Liver (tissue), 9 donors: ENCODE data around the gene NLK. TPM values are rescaled to one million over a fixed set of nuclear protein-coding genes. Genes with fewer than 3 reads are reported as not detected.

Experiments used
- DNase-seq: peaks from one replicate; pipeline ENCODE4 v3.0.0-alpha.2; 2017; ENCODE audit warnings: low spot score
- H3K27ac ChIP-seq, 2 donors: one replicate each; pipeline ENCODE4 v1.7.0; 2013; ENCODE audit warnings: inconsistent platforms in 2 of 2, low read length in 2 of 2, control low read depth in 1 of 2, low read depth in 1 of 2, mild to moderate bottlenecking in 1 of 2
- H3K27me3 ChIP-seq, 4 donors: one replicate each; pipeline versions ENCODE4 v1.6.1 to v1.7.0; 2013; ENCODE audit warnings: low read length in 3 of 4, inconsistent platforms in 1 of 4, mild to moderate bottlenecking in 1 of 4, moderate library complexity in 1 of 4; ENCODE audit not compliant: control insufficient read depth in 4 of 4, insufficient read depth in 4 of 4
- H3K36me3 ChIP-seq, 4 donors: one replicate each; pipeline versions ENCODE4 v1.6.1 to v1.7.0; 2013; ENCODE audit warnings: low read length in 3 of 4, mild to moderate bottlenecking in 3 of 4, low read depth in 1 of 4, moderate library complexity in 1 of 4; ENCODE audit not compliant: control insufficient read depth in 4 of 4, insufficient read depth in 3 of 4
- H3K4me1 ChIP-seq, 4 donors: one replicate each; pipeline versions ENCODE4 v1.6.1 to v1.7.0; 2013; ENCODE audit warnings: low read length in 3 of 4, mild to moderate bottlenecking in 3 of 4, moderate library complexity in 1 of 4; ENCODE audit not compliant: control insufficient read depth in 4 of 4, insufficient read depth in 4 of 4
- H3K4me3 ChIP-seq, 3 donors: one replicate each; pipeline versions ENCODE4 v1.6.1 to v1.7.0; 2013; ENCODE audit warnings: low read length in 3 of 3, control low read depth in 1 of 3, low read depth in 1 of 3, mild to moderate bottlenecking in 1 of 3
- H3K9ac ChIP-seq, 2 donors: one replicate each; pipeline ENCODE4 v1.7.0; 2013; ENCODE audit warnings: low read length in 2 of 2, mild to moderate bottlenecking in 2 of 2, moderate library complexity in 2 of 2, control low read depth in 1 of 2, low read depth in 1 of 2
- H3K9me3 ChIP-seq, 4 donors: one replicate each; pipeline versions ENCODE4 v1.6.1 to v1.7.0; 2013; ENCODE audit warnings: low read length in 3 of 4; ENCODE audit not compliant: control insufficient read depth in 4 of 4
- GABPA ChIP-seq, 2 donors: IDR thresholded peaks in 1 of 2; conservative IDR thresholded peaks in 1 of 2; 2 replicates each; pipeline ENCODE4 v1.6.1; 2016; ENCODE audit warnings: antibody characterized with exemption in 2 of 2, mild to moderate bottlenecking in 1 of 2, moderate library complexity in 1 of 2
- HNF4A ChIP-seq, 2 donors: conservative IDR thresholded peaks; 2 replicates each; pipeline ENCODE4 v1.6.1; 2016; ENCODE audit warnings: antibody characterized with exemption in 2 of 2, mild to moderate bottlenecking in 2 of 2
- HNF4G ChIP-seq: IDR thresholded peaks from 2 replicates; pipeline ENCODE4 v1.6.1; 2016; ENCODE audit warnings: antibody characterized with exemption
- RAD21 ChIP-seq, 2 donors: IDR thresholded peaks; 2 replicates each; pipeline ENCODE4 v1.6.1; 2016; ENCODE audit warnings: antibody characterized with exemption in 2 of 2, mild to moderate bottlenecking in 2 of 2
- REST ChIP-seq: IDR thresholded peaks from 2 replicates; pipeline ENCODE4 v1.6.1; 2016; ENCODE audit warnings: antibody characterized with exemption, mild to moderate bottlenecking
- TAF1 ChIP-seq: conservative IDR thresholded peaks from 2 replicates; pipeline ENCODE4 v1.6.1; 2016; ENCODE audit warnings: antibody characterized with exemption, mild to moderate bottlenecking
- YY1 ChIP-seq: IDR thresholded peaks from 2 replicates; pipeline ENCODE4 v1.6.1; 2016; ENCODE audit warnings: antibody characterized with exemption, mild to moderate bottlenecking
- ZBTB33 ChIP-seq: IDR thresholded peaks from 2 replicates; pipeline ENCODE4 v1.6.1; 2016; ENCODE audit warnings: antibody characterized with exemption
- WGBS: extraction: QIAGEN DNeasy Blood & Tissue Kit; methylation state at CpG from one replicate; pipeline ENCODE4 v1.1.7; 2013; 5-methylcytosine and 5-hydroxymethylcytosine counted together
- polyA plus RNA-seq, 2 donors: library from polyadenylated mRNA; stranded (reverse) in 1 of 2; unstranded in 1 of 2; fragments of 200-250 nt in 1 of 2; fragments of >200 nt in 1 of 2; fragmentation: Nextera tagmentation in 1 of 2; extraction: Ambion mirVana in 1 of 2; gene quantifications; one replicate each; pipeline versions ENCODE4 v1.2.1 to v1.2.3, GENCODE V29; 2013 to 2015
- total RNA-seq, 2 donors: library from RNA; depleted of rRNA; stranded (reverse); fragments of >200 nt; gene quantifications; one replicate each; pipeline ENCODE4 v1.2.3, GENCODE V29; 2014
- TF ChIP-seq, protein P1 (sequence below): IDR thresholded peaks from 2 replicates; pipeline ENCODE4 v1.6.1; 2016; ENCODE audit warnings: antibody characterized with exemption
- TF ChIP-seq, protein P2 (sequence below): fragments of 150-350 bp; IDR thresholded peaks from 2 replicates; pipeline ENCODE4 v1.5.1; 2017; ENCODE audit warnings: improper control_type of control experiment, low read depth, low read length; ENCODE audit not compliant: missing input control
- donor health status: healthy.
- donor health status: healthy.
- donor health status: healthy.
- donor health status: healthy.
- donor health status: healthy.

NLK gene
- total and polyA plus RNA-seq, 4 donors, result 4.4 to 17.4 (median 9.2) TPM

DNA sequence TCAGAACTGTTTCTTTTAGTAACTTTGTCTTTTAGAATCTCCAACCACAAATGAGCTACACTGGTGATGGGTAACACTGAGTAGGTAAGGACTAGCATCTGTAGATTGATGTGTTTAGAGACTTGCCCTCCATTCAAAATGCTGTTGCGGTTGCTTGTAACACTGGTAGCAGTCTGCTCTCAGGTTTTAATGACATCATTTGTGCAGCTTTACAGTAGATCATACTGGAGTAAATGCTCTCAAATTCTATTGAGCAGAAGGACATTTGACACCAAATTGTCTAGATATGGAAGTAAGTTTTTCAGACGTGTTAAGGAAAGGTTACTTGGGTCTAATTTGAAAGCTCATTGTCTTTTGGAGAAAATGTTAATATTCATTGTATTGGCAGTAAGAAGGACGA is 98.8 kb downstream of the NLK start:
- Histone ChIP-seq H3K9me3 (no peaks in the 10 kb centered on the region), H3K4me1 (no peaks in the 10 kb centered on the region), H3K4me3 (no peak overlapping the region), H3K27me3 (no peaks in the 10 kb centered on the region), H3K9ac (no peak overlapping the region), H3K27ac (no peak overlapping the region), H3K36me3 (peaks cover 0 to 5% (median 1%) of the 10 kb centered on the region in 4 donors)
- WGBS, result 94% methylated on average over 3 of the region's 3 CpGs
- DNase-seq, result no peak
- TF ChIP-seq ZBTB33 (no peak), YY1 (no peak), HNF4A (conservative IDR thresholded peaks at IDR 0.05) (no peak), RAD21 (IDR thresholded peaks at IDR 0.05) (no peak)
- TF ChIP-seq, protein P1, sequence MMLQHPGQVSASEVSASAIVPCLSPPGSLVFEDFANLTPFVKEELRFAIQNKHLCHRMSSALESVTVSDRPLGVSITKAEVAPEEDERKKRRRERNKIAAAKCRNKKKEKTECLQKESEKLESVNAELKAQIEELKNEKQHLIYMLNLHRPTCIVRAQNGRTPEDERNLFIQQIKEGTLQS, result no peak
- TF ChIP-seq, protein P2, sequence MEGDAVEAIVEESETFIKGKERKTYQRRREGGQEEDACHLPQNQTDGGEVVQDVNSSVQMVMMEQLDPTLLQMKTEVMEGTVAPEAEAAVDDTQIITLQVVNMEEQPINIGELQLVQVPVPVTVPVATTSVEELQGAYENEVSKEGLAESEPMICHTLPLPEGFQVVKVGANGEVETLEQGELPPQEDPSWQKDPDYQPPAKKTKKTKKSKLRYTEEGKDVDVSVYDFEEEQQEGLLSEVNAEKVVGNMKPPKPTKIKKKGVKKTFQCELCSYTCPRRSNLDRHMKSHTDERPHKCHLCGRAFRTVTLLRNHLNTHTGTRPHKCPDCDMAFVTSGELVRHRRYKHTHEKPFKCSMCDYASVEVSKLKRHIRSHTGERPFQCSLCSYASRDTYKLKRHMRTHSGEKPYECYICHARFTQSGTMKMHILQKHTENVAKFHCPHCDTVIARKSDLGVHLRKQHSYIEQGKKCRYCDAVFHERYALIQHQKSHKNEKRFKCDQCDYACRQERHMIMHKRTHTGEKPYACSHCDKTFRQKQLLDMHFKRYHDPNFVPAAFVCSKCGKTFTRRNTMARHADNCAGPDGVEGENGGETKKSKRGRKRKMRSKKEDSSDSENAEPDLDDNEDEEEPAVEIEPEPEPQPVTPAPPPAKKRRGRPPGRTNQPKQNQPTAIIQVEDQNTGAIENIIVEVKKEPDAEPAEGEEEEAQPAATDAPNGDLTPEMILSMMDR, result no peak

GRCh38 chr17:28141773-28142172 is 99.3 kb downstream of the NLK start:
- peaks cover 0 to 5% (median under 1%) of the 10 kb centered on the region in 4 donors for H3K36me3 ChIP-seq
- WGBS, result 82% methylated on average over 1 of the region's 1 CpG
- H3K9ac ChIP-seq, result no peak overlapping the region
- TF ChIP-seq, protein P1, result no peak
- TF ChIP-seq TAF1 (no peak), HNF4G (no peak), HNF4A (conservative IDR thresholded peaks at IDR 0.05) (no peak), GABPA (IDR thresholded peaks at IDR 0.05 in 1 of 2, conservative IDR thresholded peaks at IDR 0.05 in 1 of 2) (no peak), RAD21 (IDR thresholded peaks at IDR 0.05) (no peak), REST (no peak)
- no peaks in the 10 kb centered on the region for H3K27me3 ChIP-seq
- no peak overlapping the region for H3K4me3 ChIP-seq
- no peaks in the 10 kb centered on the region for H3K4me1 ChIP-seq
- no peak overlapping the region for H3K27ac ChIP-seq
- no peak for DNase-seq
- no peaks in the 10 kb centered on the region for H3K9me3 ChIP-seq
